Caco-2 (cell line): ENCODE data around the gene PADI4. TPM values are rescaled to one million over a fixed set of nuclear protein-coding genes. Genes with fewer than 3 reads are reported as not detected.

Experiments
- BruUV-seq: library from RNA; stranded (reverse); fragments of 400-500 nt; replicated peaks from 2 replicates; lab custom pipeline; 2021; lab: Mats Ljungman, UMichigan
- CTCF ChIA-PET: fragments of 300-600 bp; sonication (Branson Sonifier 250); formaldehyde crosslinking; loops from one replicate; lab custom pipeline; 2022; ENCODE audit warnings: antibody characterized with exemption; lab: Charles Lee
- POLR2A ChIA-PET: fragments of 300-600 bp; sonication (Branson Sonifier 250); formaldehyde crosslinking; loops from one replicate; lab custom pipeline; 2022; ENCODE audit warnings: antibody characterized with exemption; lab: Charles Lee
- DNase-seq, 2 experiments: peaks; one replicate each; pipeline versions ENCODE4 v3.0.0 to v3.0.0-alpha.2; 2020 to 2022
- H3K27me3 ChIP-seq: replicated peaks from 2 replicates; pipeline ENCODE4 v1.6.0; 2011; ENCODE audit warnings: low read length; ENCODE audit not compliant: control insufficient read depth, insufficient read depth
- H3K36me3 ChIP-seq: 2 replicates; pipeline ENCODE4 v1.5.1; 2011; ENCODE audit warnings: low read length; ENCODE audit not compliant: control insufficient read depth, insufficient read depth
- H3K4me1 ChIP-seq: fragments of 250-450 bp; sonication (Bioruptor Pico); 2 replicates; pipeline ENCODE4 v1.5.1; 2020; ENCODE audit warnings: mild to moderate bottlenecking
- H3K4me3 ChIP-seq: 2 replicates; pipeline ENCODE4 v1.5.1; 2011; ENCODE audit warnings: low read depth, mild to moderate bottlenecking, control low read depth, low read length
- H3K9me3 ChIP-seq: fragments of 250-450 bp; sonication (Bioruptor Pico); 2 replicates; pipeline ENCODE4 v1.5.1; 2020; ENCODE audit warnings: mild to moderate bottlenecking, moderate library complexity
- H3K27ac Mint-ChIP-seq: one replicate; pipeline ENCODE4 v1.8.0; 2022; ENCODE audit warnings: mixed read lengths; ENCODE audit not compliant: unreplicated experiment
- H3K27me3 Mint-ChIP-seq: one replicate; pipeline ENCODE4 v1.8.0; 2022; ENCODE audit warnings: mixed read lengths; ENCODE audit not compliant: insufficient read depth, unreplicated experiment
- H3K36me3 Mint-ChIP-seq: one replicate; pipeline ENCODE4 v1.8.0; 2022; ENCODE audit warnings: mild to moderate bottlenecking, mixed read lengths; ENCODE audit not compliant: insufficient read depth, unreplicated experiment
- H3K4me1 Mint-ChIP-seq: one replicate; pipeline ENCODE4 v1.8.0; 2022; ENCODE audit warnings: low read depth, mixed read lengths; ENCODE audit not compliant: unreplicated experiment
- H3K4me3 Mint-ChIP-seq: one replicate; pipeline ENCODE4 v1.8.0; 2022; ENCODE audit warnings: mild to moderate bottlenecking, moderate library complexity, mixed read lengths; ENCODE audit not compliant: unreplicated experiment
- H3K9me3 Mint-ChIP-seq: one replicate; pipeline ENCODE4 v1.8.0; 2022; ENCODE audit warnings: mixed read lengths; ENCODE audit not compliant: unreplicated experiment
- intact Hi-C: fragments of 100-400 bp; cut with micrococcal nuclease; formaldehyde crosslinking; loops from one replicate; pipeline ENCODE4 v1.10.0; 2022; ENCODE audit not compliant: unreplicated experiment
- total RNA-seq: library from RNA; stranded (reverse); gene quantifications from 2 replicates; pipeline ENCODE4 v1.2.3, GENCODE V29; 2022
- TF ChIP-seq, protein P1 (sequence below), 2 experiments: fragments of 200-600 bp in 1 of 2; IDR thresholded peaks; 1 replicate in 1 of 2; 2 replicates in 1 of 2; pipeline versions ENCODE4 v1.5.1 to v1.8.0; 2011 to 2022; ENCODE audit warnings: antibody characterized with exemption in 1 of 2, control low read depth in 1 of 2, inconsistent platforms in 1 of 2, low read depth in 1 of 2, low read length in 1 of 2, mild to moderate bottlenecking in 1 of 2, moderate library complexity in 1 of 2; ENCODE audit not compliant: insufficient read depth in 1 of 2, severe bottlenecking in 1 of 2, unreplicated experiment in 1 of 2

Gene PADI4
- total RNA-seq, 1 experiment from 2014 or later = not detected

- intact Hi-C loops = no loop called here
- TF ChIP-seq, protein P1, sequence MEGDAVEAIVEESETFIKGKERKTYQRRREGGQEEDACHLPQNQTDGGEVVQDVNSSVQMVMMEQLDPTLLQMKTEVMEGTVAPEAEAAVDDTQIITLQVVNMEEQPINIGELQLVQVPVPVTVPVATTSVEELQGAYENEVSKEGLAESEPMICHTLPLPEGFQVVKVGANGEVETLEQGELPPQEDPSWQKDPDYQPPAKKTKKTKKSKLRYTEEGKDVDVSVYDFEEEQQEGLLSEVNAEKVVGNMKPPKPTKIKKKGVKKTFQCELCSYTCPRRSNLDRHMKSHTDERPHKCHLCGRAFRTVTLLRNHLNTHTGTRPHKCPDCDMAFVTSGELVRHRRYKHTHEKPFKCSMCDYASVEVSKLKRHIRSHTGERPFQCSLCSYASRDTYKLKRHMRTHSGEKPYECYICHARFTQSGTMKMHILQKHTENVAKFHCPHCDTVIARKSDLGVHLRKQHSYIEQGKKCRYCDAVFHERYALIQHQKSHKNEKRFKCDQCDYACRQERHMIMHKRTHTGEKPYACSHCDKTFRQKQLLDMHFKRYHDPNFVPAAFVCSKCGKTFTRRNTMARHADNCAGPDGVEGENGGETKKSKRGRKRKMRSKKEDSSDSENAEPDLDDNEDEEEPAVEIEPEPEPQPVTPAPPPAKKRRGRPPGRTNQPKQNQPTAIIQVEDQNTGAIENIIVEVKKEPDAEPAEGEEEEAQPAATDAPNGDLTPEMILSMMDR (IDR thresholded peaks at IDR 0.05; ENCODE audit: insufficient read depth in 1 of 2, low read depth in 1 of 2, low read length in 1 of 2, severe bottlenecking in 1 of 2, unreplicated experiment in 1 of 2) = no peak
- Histone ChIP-seq H3K36me3 (no peaks in the 10 kb centered on the region), H3K27me3 (no peaks in the 10 kb centered on the region), H3K4me1 (no peaks in the 10 kb centered on the region), H3K4me3 (no peak overlapping the region), H3K9me3 (no peaks in the 10 kb centered on the region)
- no peaks in the 10 kb centered on the region for H3K9me3 Mint-ChIP-seq
- no TSS peak for BruUV-seq
- ChIA-PET POLR2A (no interaction called here), CTCF (no interaction called here)
- no peak overlapping the region for H3K4me3 Mint-ChIP-seq
- no peaks in the 10 kb centered on the region for H3K4me1 Mint-ChIP-seq
- H3K27ac Mint-ChIP-seq = no peak overlapping the region
- H3K36me3 Mint-ChIP-seq = no peaks in the 10 kb centered on the region
- no peaks in the 10 kb centered on the region for H3K27me3 Mint-ChIP-seq
- DNase-seq = no peak
These were observed 30.4 kb upstream of the PADI4 start for GRCh38 chr1:17277511-17278159.

DNA sequence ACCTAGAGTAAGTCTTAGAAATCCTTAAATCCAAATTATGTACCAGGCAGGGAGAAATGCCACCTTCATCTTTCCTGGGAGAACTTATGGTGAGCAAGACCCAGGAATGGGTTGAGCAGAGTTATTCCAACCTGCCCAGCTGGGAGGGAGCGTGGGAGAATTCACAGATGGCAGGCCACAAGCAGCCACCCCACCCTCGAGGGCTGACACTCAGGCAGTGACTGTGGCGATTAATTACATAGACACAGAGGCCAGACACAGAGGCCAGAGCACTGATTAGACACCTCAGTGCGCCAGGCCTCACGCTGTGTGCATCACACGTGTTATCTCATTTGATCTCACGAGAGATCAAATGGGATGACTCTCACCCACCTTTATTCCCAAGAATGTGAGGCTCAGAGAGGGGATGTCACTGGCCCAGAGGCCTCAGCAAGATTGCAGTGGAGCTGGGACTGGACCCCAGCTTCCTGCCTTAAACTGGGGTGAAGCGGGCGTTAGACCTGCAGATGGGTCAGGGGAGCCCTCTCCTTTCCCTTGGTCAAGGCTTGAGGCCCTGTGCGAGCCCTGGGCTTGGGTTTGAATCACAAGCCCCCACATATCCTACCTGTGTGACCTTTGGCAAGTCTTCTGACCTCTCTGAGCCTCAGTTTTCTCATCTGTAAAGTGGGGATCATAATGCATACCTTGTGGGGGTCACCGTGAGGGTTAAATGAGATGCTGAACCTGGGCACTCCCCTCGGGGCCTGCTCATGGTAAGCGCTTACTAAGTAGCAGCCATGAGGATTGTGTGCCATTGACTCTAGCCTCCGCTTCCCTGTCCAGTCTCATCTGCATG lies 28.8 kb upstream of the PADI4 start:
- Mint-ChIP-seq H3K9me3 (no peaks in the 10 kb centered on the region), H3K36me3 (no peaks in the 10 kb centered on the region), H3K27me3 (no peaks in the 10 kb centered on the region), H3K27ac (no peak overlapping the region), H3K4me3 (no peak overlapping the region), H3K4me1 (no peaks in the 10 kb centered on the region)
- no peak for DNase-seq
- ChIA-PET POLR2A (interaction anchor here (0.6 kb wide), 1 partner anchor 87 kb away, joined by 3 read pairs; no protein-coding TSS in a partner anchor), CTCF (no interaction called here)
- intact Hi-C loops = no loop called here
- H3K36me3 ChIP-seq = no peaks in the 10 kb centered on the region
- no peaks in the 10 kb centered on the region; the same call in 1 of the 2 replicates for H3K27me3 ChIP-seq
- H3K4me1 ChIP-seq = no peaks in the 10 kb centered on the region
- H3K4me3 ChIP-seq = no peak overlapping the region
- H3K9me3 ChIP-seq = no peaks in the 10 kb centered on the region
- TF ChIP-seq, protein P1 (IDR thresholded peaks at IDR 0.05; ENCODE audit: insufficient read depth in 1 of 2, low read depth in 1 of 2, low read length in 1 of 2, severe bottlenecking in 1 of 2, unreplicated experiment in 1 of 2) = no peak
- no TSS peak for BruUV-seq

DNA sequence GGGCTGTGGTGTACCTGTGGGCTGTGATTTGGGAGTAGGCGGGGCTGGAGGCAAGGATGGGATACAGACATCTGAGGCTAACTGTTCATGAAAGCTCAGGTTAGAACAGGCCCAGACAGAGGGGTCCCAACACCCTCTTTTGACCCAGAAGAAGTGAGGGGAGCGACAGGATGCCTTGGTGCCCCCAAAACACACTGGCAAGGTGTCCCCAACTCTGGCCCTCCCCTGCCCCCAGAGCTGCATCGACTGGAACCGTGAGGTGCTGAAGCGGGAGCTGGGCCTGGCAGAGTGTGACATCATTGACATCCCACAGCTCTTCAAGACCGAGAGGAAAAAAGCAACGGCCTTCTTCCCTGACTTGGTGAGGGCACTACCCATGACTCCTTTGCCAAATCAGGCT lies 27.6 kb upstream of the PADI4 start:
- Histone ChIP-seq H3K4me1 (no peaks in the 10 kb centered on the region), H3K4me3 (no peak overlapping the region), H3K9me3 (no peaks in the 10 kb centered on the region), H3K27me3 (no peaks in the 10 kb centered on the region; the same call in 1 of the 2 replicates), H3K36me3 (no peaks in the 10 kb centered on the region)
- no peak for DNase-seq
- no peaks in the 10 kb centered on the region for H3K4me1 Mint-ChIP-seq
- BruUV-seq = no TSS peak
- CTCF ChIA-PET = no interaction called here
- no peaks in the 10 kb centered on the region for H3K9me3 Mint-ChIP-seq
- TF ChIP-seq, protein P1 (IDR thresholded peaks at IDR 0.05; ENCODE audit: insufficient read depth in 1 of 2, low read depth in 1 of 2, low read length in 1 of 2, severe bottlenecking in 1 of 2, unreplicated experiment in 1 of 2) = no peak
- H3K27ac Mint-ChIP-seq = no peak overlapping the region
- no peak overlapping the region for H3K4me3 Mint-ChIP-seq
- no peaks in the 10 kb centered on the region for H3K27me3 Mint-ChIP-seq
- POLR2A ChIA-PET = no interaction called here
- intact Hi-C loops = no loop called here
- H3K36me3 Mint-ChIP-seq = no peaks in the 10 kb centered on the region
